Endothelial cell of umbilical vein (primary cell): ENCODE data around the gene ST8SIA6. TPM values are rescaled to one million over a fixed set of nuclear protein-coding genes. Genes with fewer than 3 reads are reported as not detected.

ENCODE experiments used
- BruUV-seq: library from RNA; stranded (reverse); fragments of 400-500 nt; replicated peaks from 2 replicates; lab custom pipeline; 2021; lab: Mats Ljungman, UMichigan
- CTCF ChIA-PET: fragments of 300-600, 350-600 bp; sonication (Branson Sonifier 250); formaldehyde crosslinking; loops from one replicate; lab custom pipeline; 2021; ENCODE audit warnings: antibody characterized with exemption, inconsistent platforms; lab: Charles Lee
- POLR2A ChIA-PET: fragments of 300-600, 350-600 bp; sonication (Branson Sonifier 250); formaldehyde crosslinking; loops from one replicate; lab custom pipeline; 2021; ENCODE audit warnings: antibody characterized with exemption, inconsistent platforms; lab: Charles Lee
- DNase-seq: peaks from one replicate; pipeline ENCODE4 v3.0.0-alpha.2; 2011; ENCODE audit warnings: low read depth, low spot score
- FAIRE-seq: peaks from 2 replicates; lab custom pipeline; 2011; peaks lifted over from hg19 to GRCh38; lab: Jason Lieb, UNC
- H2AFZ ChIP-seq: 2 replicates; pipeline ENCODE4 v1.6.0; 2012; ENCODE audit warnings: low read depth, low read length, control low read depth, inconsistent platforms
- H3K27ac ChIP-seq: 2 replicates; pipeline ENCODE4 v1.5.1; 2011; ENCODE audit warnings: low read depth, mild to moderate bottlenecking, control low read depth, low read length, moderate library complexity; ENCODE audit not compliant: insufficient read depth
- H3K27me3 ChIP-seq, 2 experiments: 2 replicates each; pipeline versions ENCODE4 v1.6.0 to v1.6.1; 2011; ENCODE audit warnings: low read length in 2 of 2, mixed read lengths in 1 of 2; ENCODE audit not compliant: control insufficient read depth in 2 of 2, insufficient read depth in 2 of 2
- H3K36me3 ChIP-seq, 2 experiments: 2 replicates in 1 of 2; 3 replicates in 1 of 2; pipeline ENCODE4 v1.5.1; 2011; ENCODE audit warnings: low read length in 2 of 2, mild to moderate bottlenecking in 1 of 2, moderate library complexity in 1 of 2; ENCODE audit not compliant: control insufficient read depth in 2 of 2, insufficient read depth in 2 of 2; ENCODE audit errors: extremely low read depth in 1 of 2
- H3K4me1 ChIP-seq: 3 replicates; pipeline ENCODE4 v1.5.1; 2011; ENCODE audit warnings: mild to moderate bottlenecking, low read length; ENCODE audit not compliant: control insufficient read depth, insufficient read depth; ENCODE audit errors: extremely low read depth
- H3K4me2 ChIP-seq: 2 replicates; pipeline ENCODE4 v1.6.1; 2011; ENCODE audit warnings: low read length, control low read depth, mixed read lengths; ENCODE audit not compliant: insufficient read depth
- H3K4me3 ChIP-seq, 3 experiments: fragments of 200-600 bp in 1 of 3; sonication (generic), shearing (Covaris generic) in 1 of 3; replicated peaks in 1 of 3; 2 replicates each; pipeline ENCODE4 v1.5.1; 2011 to 2016; ENCODE audit warnings: control low read depth in 3 of 3, low read length in 3 of 3, mild to moderate bottlenecking in 2 of 3, inconsistent platforms in 1 of 3, low read depth in 1 of 3, moderate library complexity in 1 of 3; ENCODE audit not compliant: insufficient read depth in 1 of 3
- H3K79me2 ChIP-seq: 2 replicates; pipeline ENCODE4 v1.6.0; 2012; ENCODE audit warnings: low read length, inconsistent platforms; ENCODE audit not compliant: control insufficient read depth, insufficient read depth
- H3K9ac ChIP-seq: replicated peaks from 2 replicates; pipeline ENCODE3; 2011; ENCODE audit warnings: low read length, control low read depth; ENCODE audit not compliant: insufficient read depth; ENCODE audit errors: extremely low read depth
- H3K9me1 ChIP-seq: replicated peaks from 3 replicates; pipeline ENCODE4 v1.6.0; 2011; ENCODE audit warnings: mild to moderate bottlenecking, low read length; ENCODE audit not compliant: control insufficient read depth, insufficient read depth; ENCODE audit errors: extremely low read depth
- H3K9me3 ChIP-seq: replicated peaks from 2 replicates; pipeline ENCODE4 v1.5.1; 2012; ENCODE audit warnings: low read length, inconsistent platforms; ENCODE audit not compliant: control insufficient read depth, insufficient read depth
- H4K20me1 ChIP-seq: replicated peaks from 2 replicates; pipeline ENCODE3; 2011; ENCODE audit warnings: mild to moderate bottlenecking, low read length; ENCODE audit not compliant: control insufficient read depth, insufficient read depth; ENCODE audit errors: extremely low read depth
- CTCF ChIP-seq, 2 donors: IDR thresholded peaks; 1 replicate in 1 of 2; 2 replicates in 1 of 2; pipeline ENCODE4 v1.5.1; 2011; ENCODE audit warnings: low read length in 2 of 2, mild to moderate bottlenecking in 2 of 2, moderate library complexity in 2 of 2, control low read depth in 1 of 2, inconsistent platforms in 1 of 2, low read depth in 1 of 2; ENCODE audit not compliant: insufficient read depth in 1 of 2; ENCODE audit errors: extremely low read depth in 1 of 2
- FOS ChIP-seq: IDR thresholded peaks from 2 replicates; pipeline ENCODE4 v1.6.1; 2011; ENCODE audit warnings: mild to moderate bottlenecking, low read length, moderate library complexity, borderline replicate concordance; ENCODE audit not compliant: insufficient read depth
- MAX ChIP-seq: IDR thresholded peaks from 2 replicates; pipeline ENCODE4 v1.6.1; 2011; ENCODE audit not compliant: insufficient read depth, insufficient read length
- POLR2A ChIP-seq: IDR thresholded peaks from 2 replicates; pipeline ENCODE4 v1.6.1; 2012; ENCODE audit warnings: low read depth, mild to moderate bottlenecking, control low read depth, low read length
- POLR2AphosphoS5 ChIP-seq: IDR thresholded peaks from 2 replicates; pipeline ENCODE4 v1.6.1; 2012; ENCODE audit warnings: low read depth, mild to moderate bottlenecking, control low read depth, low read length, moderate library complexity; ENCODE audit not compliant: insufficient read depth
- dilution Hi-C: fragments of 300-500 bp; cut with MboI; formaldehyde crosslinking; loops from one replicate; pipeline ENCODE4 v1.15.0; 2019; ENCODE audit warnings: low sequenced_read_pairs; ENCODE audit not compliant: extremely low pct_ligation_motif_present
- intact Hi-C: fragments of 100-400 bp; cut with micrococcal nuclease; formaldehyde crosslinking; loops from one replicate; pipeline ENCODE4 v1.10.0; 2022
- polyA plus RNA-seq, 4 experiments: library from polyadenylated mRNA; depleted of rRNA in 3 of 4; stranded (reverse) in 3 of 4; unstranded in 1 of 4; fragments of >200 nt; gene quantifications; 2 replicates each; pipeline versions ENCODE4 v1.2.1 to v1.2.3, GENCODE V29; 2011 to 2012; ENCODE audit warnings: missing spikeins in 1 of 4
- total RNA-seq: library from RNA; stranded (reverse); gene quantifications from 2 replicates; pipeline ENCODE4 v1.2.3, GENCODE V29; 2021

Gene ST8SIA6
- total and polyA plus RNA-seq, 2 donors (not counting 3 experiments of a cell fraction or from before 2014, with no cell fraction given): 0.40 to 0.51 TPM

- ChIA-PET POLR2A (no interaction called here), CTCF (no interaction called here)
- no peak for DNase-seq
- peaks cover 1 to 5% of the 10 kb centered on the region in 2 experiments for H3K27me3 ChIP-seq
- H3K27ac ChIP-seq: no peak overlapping the region
- dilution Hi-C loops: no loop called here
- H2AFZ ChIP-seq: no peak overlapping the region
- H3K4me3 ChIP-seq: no peak overlapping the region
- H3K9me1 ChIP-seq: no peaks in the 10 kb centered on the region
- intact Hi-C loops: no loop called here
- TF ChIP-seq CTCF (IDR thresholded peaks at IDR 0.05; ENCODE audit: extremely low read depth in 1 of 2, insufficient read depth in 1 of 2, low read depth in 1 of 2, low read length in 2 of 2) (no peak), POLR2A (no peak), MAX (no peak), FOS (no peak), POLR2AphosphoS5 (no peak)
- no peak overlapping the region for H3K9ac ChIP-seq
- no peaks in the 10 kb centered on the region for H3K36me3 ChIP-seq
- no peak overlapping the region for H3K4me2 ChIP-seq
- BruUV-seq: no TSS peak
- no peaks in the 10 kb centered on the region for H3K79me2 ChIP-seq
- no peaks in the 10 kb centered on the region for H4K20me1 ChIP-seq
- no peaks in the 10 kb centered on the region for H3K4me1 ChIP-seq
- H3K9me3 ChIP-seq: no peaks in the 10 kb centered on the region
- no peak for FAIRE-seq
Observed at GRCh38 chr10:17278607-17279240, 175.7 kb downstream of the ST8SIA6 start.
